ENCODE data around the gene CEP55. TPM values are rescaled to one million over a fixed set of nuclear protein-coding genes. Genes with fewer than 3 reads are reported as not detected.

CEP55 gene
- total RNA-seq, 6 experiments from 2014 or later, result 21.6 to 55.3 (median 48.1) TPM

GRCh38 chr10:93454146-93454545 is 42.3 kb upstream of the CEP55 start:
- H3K9me3 Mint-ChIP-seq, result no peaks in the 10 kb centered on the region
- peak overlapping the region; percentile 56 for H3K27ac Mint-ChIP-seq
- H3K4me3 Mint-ChIP-seq, result no peak overlapping the region
- H3K36me3 Mint-ChIP-seq (ENCODE audit: low read depth), result peaks cover 53% of the 10 kb centered on the region
- no peak for TF ChIP-seq CTCF (IDR thresholded peaks at IDR 0.05)
- DNase-seq, result no peak
- H3K4me1 Mint-ChIP-seq (ENCODE audit: low read depth), result peaks cover 45% of the 10 kb centered on the region
- peaks cover 4% of the 10 kb centered on the region; the same call in 1 of the 2 replicates for H3K27me3 Mint-ChIP-seq (ENCODE audit: insufficient read depth)

DNA sequence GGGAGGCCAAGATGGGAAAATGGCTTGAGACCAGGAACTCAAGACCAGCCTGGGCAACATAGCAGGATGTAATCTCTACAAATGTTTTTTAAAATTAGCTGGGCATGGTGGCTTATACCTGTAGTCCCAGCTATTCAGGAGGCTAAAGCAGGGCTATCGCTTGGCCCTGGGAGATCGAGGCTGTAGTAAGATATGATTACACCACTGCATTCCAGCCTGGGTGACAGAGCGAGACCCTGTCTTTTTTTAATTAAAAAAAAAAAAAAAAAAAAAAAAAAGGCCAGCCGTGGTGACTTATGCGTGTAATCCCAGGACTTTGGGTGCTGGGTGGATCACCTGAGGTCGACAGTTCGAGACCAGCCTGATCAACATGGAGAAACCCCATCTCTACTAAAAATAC is 41.7 kb upstream of the CEP55 start:
- no peak for TF ChIP-seq CTCF (IDR thresholded peaks at IDR 0.05)
- peaks cover 4% of the 10 kb centered on the region; the same call in 1 of the 2 replicates for H3K27me3 Mint-ChIP-seq (ENCODE audit: insufficient read depth)
- no peak overlapping the region for H3K4me3 Mint-ChIP-seq
- H3K9me3 Mint-ChIP-seq, result no peaks in the 10 kb centered on the region
- H3K4me1 Mint-ChIP-seq (ENCODE audit: low read depth), result peaks cover 51% of the 10 kb centered on the region
- no peak for DNase-seq
- peaks cover 53% of the 10 kb centered on the region for H3K36me3 Mint-ChIP-seq (ENCODE audit: low read depth)
- H3K27ac Mint-ChIP-seq, result peak overlapping the region; percentile 56

GRCh38 chr10:93456480-93456879 is 39.9 kb upstream of the CEP55 start:
- Mint-ChIP-seq H3K9me3 (no peaks in the 10 kb centered on the region), H3K36me3 (ENCODE audit: low read depth) (peaks cover 58% of the 10 kb centered on the region), H3K27ac (peak overlapping the region; percentile 70), H3K27me3 (ENCODE audit: insufficient read depth) (peaks cover 4% of the 10 kb centered on the region; the same call in 1 of the 2 replicates), H3K4me3 (peak overlapping the region; percentile 18), H3K4me1 (ENCODE audit: low read depth) (peaks cover 63% of the 10 kb centered on the region)
- DNase-seq, result no peak
- TF ChIP-seq CTCF (IDR thresholded peaks at IDR 0.05), result no peak

- Mint-ChIP-seq H3K36me3 (ENCODE audit: low read depth) (peaks cover 52% of the 10 kb centered on the region), H3K27me3 (ENCODE audit: insufficient read depth) (peaks cover 4% of the 10 kb centered on the region; the same call in 1 of the 2 replicates)
Observed at GRCh38 chr10:93457511-93457910, 38.9 kb upstream of the CEP55 start.

DNA sequence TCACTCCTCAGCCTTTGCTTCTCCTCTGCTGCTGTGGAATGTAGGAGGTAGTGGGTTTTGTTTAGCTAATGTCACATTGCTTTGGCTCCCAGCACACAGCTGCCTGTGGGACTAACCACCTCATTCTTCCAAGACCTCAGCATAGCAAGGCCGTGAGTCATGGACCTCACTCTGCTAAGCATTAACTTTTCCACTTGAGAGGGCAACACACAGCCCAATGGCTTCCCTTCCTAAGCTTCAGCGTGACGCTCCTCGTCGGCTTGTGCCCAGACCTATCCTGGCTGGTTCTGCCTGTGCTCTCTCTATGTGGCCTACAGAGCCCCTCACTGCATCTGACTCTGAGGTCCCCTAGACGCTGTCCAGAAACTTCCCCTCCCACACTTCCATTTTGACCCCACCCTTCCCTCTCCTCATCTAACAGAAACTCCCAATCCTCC is 37.6 kb upstream of the CEP55 start:
- Mint-ChIP-seq H3K27me3 (ENCODE audit: insufficient read depth) (peaks cover 7% of the 10 kb centered on the region), H3K36me3 (ENCODE audit: low read depth) (peaks cover 49% of the 10 kb centered on the region), H3K4me3 (peak overlapping the region; percentile 80), H3K4me1 (ENCODE audit: low read depth) (peaks cover 79% of the 10 kb centered on the region), H3K27ac (peak overlapping the region; percentile 100), H3K9me3 (no peaks in the 10 kb centered on the region)
- DNase-seq, result peak; percentile 100
- TF ChIP-seq CTCF (IDR thresholded peaks at IDR 0.05), result no peak

More at GRCh38 chr10:93457511-93457910, 38.9 kb upstream of the CEP55 start:
- no peak for TF ChIP-seq CTCF (IDR thresholded peaks at IDR 0.05)
- DNase-seq, result no peak
- Mint-ChIP-seq H3K27ac (peak overlapping the region; percentile 70), H3K4me1 (ENCODE audit: low read depth) (peaks cover 66% of the 10 kb centered on the region), H3K9me3 (no peaks in the 10 kb centered on the region), H3K4me3 (peak overlapping the region; percentile 17; the same call in 1 of the 2 replicates)

Data from HFFc6 (cell line).